Liver (tissue), 9 donors: Measurements from ENCODE around the gene BTBD9. TPM values are rescaled to one million over a fixed set of nuclear protein-coding genes. Genes with fewer than 3 reads are reported as not detected.

Experiments used
- DNase-seq: peaks from one replicate; pipeline ENCODE4 v3.0.0-alpha.2; 2017; ENCODE audit warnings: low spot score
- H3K27ac ChIP-seq, 2 donors: one replicate each; pipeline ENCODE4 v1.7.0; 2013; ENCODE audit warnings: inconsistent platforms in 2 of 2, low read length in 2 of 2, control low read depth in 1 of 2, low read depth in 1 of 2, mild to moderate bottlenecking in 1 of 2
- H3K27me3 ChIP-seq, 4 donors: one replicate each; pipeline versions ENCODE4 v1.6.1 to v1.7.0; 2013; ENCODE audit warnings: low read length in 3 of 4, inconsistent platforms in 1 of 4, mild to moderate bottlenecking in 1 of 4, moderate library complexity in 1 of 4; ENCODE audit not compliant: control insufficient read depth in 4 of 4, insufficient read depth in 4 of 4
- H3K36me3 ChIP-seq, 4 donors: one replicate each; pipeline versions ENCODE4 v1.6.1 to v1.7.0; 2013; ENCODE audit warnings: low read length in 3 of 4, mild to moderate bottlenecking in 3 of 4, low read depth in 1 of 4, moderate library complexity in 1 of 4; ENCODE audit not compliant: control insufficient read depth in 4 of 4, insufficient read depth in 3 of 4
- H3K4me1 ChIP-seq, 4 donors: one replicate each; pipeline versions ENCODE4 v1.6.1 to v1.7.0; 2013; ENCODE audit warnings: low read length in 3 of 4, mild to moderate bottlenecking in 3 of 4, moderate library complexity in 1 of 4; ENCODE audit not compliant: control insufficient read depth in 4 of 4, insufficient read depth in 4 of 4
- H3K4me3 ChIP-seq, 3 donors: one replicate each; pipeline versions ENCODE4 v1.6.1 to v1.7.0; 2013; ENCODE audit warnings: low read length in 3 of 3, control low read depth in 1 of 3, low read depth in 1 of 3, mild to moderate bottlenecking in 1 of 3
- H3K9ac ChIP-seq, 2 donors: one replicate each; pipeline ENCODE4 v1.7.0; 2013; ENCODE audit warnings: low read length in 2 of 2, mild to moderate bottlenecking in 2 of 2, moderate library complexity in 2 of 2, control low read depth in 1 of 2, low read depth in 1 of 2
- H3K9me3 ChIP-seq, 4 donors: one replicate each; pipeline versions ENCODE4 v1.6.1 to v1.7.0; 2013; ENCODE audit warnings: low read length in 3 of 4; ENCODE audit not compliant: control insufficient read depth in 4 of 4
- EGR1 ChIP-seq, 2 donors: IDR thresholded peaks; 2 replicates each; pipeline ENCODE4 v1.6.1; 2016 to 2018; ENCODE audit warnings: antibody characterized with exemption in 2 of 2, low read depth in 2 of 2
- FOXA1 ChIP-seq: IDR thresholded peaks from 2 replicates; pipeline ENCODE4 v1.6.1; 2016; ENCODE audit warnings: antibody characterized with exemption
- FOXA2 ChIP-seq: IDR thresholded peaks from 2 replicates; pipeline ENCODE4 v1.6.1; 2016; ENCODE audit warnings: antibody characterized with exemption
- GABPA ChIP-seq, 2 donors: IDR thresholded peaks in 1 of 2; conservative IDR thresholded peaks in 1 of 2; 2 replicates each; pipeline ENCODE4 v1.6.1; 2016; ENCODE audit warnings: antibody characterized with exemption in 2 of 2, mild to moderate bottlenecking in 1 of 2, moderate library complexity in 1 of 2
- HNF4A ChIP-seq, 2 donors: conservative IDR thresholded peaks; 2 replicates each; pipeline ENCODE4 v1.6.1; 2016; ENCODE audit warnings: antibody characterized with exemption in 2 of 2, mild to moderate bottlenecking in 2 of 2
- HNF4G ChIP-seq: IDR thresholded peaks from 2 replicates; pipeline ENCODE4 v1.6.1; 2016; ENCODE audit warnings: antibody characterized with exemption
- JUND ChIP-seq, 2 donors: IDR thresholded peaks; 2 replicates each; pipeline ENCODE4 v1.6.1; 2016; ENCODE audit warnings: antibody characterized with exemption in 2 of 2
- NR2F2 ChIP-seq: IDR thresholded peaks from 2 replicates; pipeline ENCODE4 v1.6.1; 2016; ENCODE audit warnings: antibody characterized with exemption
- RAD21 ChIP-seq, 2 donors: IDR thresholded peaks; 2 replicates each; pipeline ENCODE4 v1.6.1; 2016; ENCODE audit warnings: antibody characterized with exemption in 2 of 2, mild to moderate bottlenecking in 2 of 2
- RXRA ChIP-seq, 2 donors: IDR thresholded peaks; 2 replicates each; pipeline ENCODE4 v1.6.1; 2017 to 2018; ENCODE audit warnings: antibody characterized with exemption in 2 of 2, mild to moderate bottlenecking in 1 of 2
- SP1 ChIP-seq: IDR thresholded peaks from 2 replicates; pipeline ENCODE4 v1.6.1; 2018; ENCODE audit warnings: antibody characterized with exemption, mild to moderate bottlenecking
- TAF1 ChIP-seq: conservative IDR thresholded peaks from 2 replicates; pipeline ENCODE4 v1.6.1; 2016; ENCODE audit warnings: antibody characterized with exemption, mild to moderate bottlenecking
- YY1 ChIP-seq: IDR thresholded peaks from 2 replicates; pipeline ENCODE4 v1.6.1; 2016; ENCODE audit warnings: antibody characterized with exemption, mild to moderate bottlenecking
- WGBS: extraction: QIAGEN DNeasy Blood & Tissue Kit; methylation state at CpG from one replicate; pipeline ENCODE4 v1.1.7; 2013; 5-methylcytosine and 5-hydroxymethylcytosine counted together
- polyA plus RNA-seq, 2 donors: library from polyadenylated mRNA; stranded (reverse) in 1 of 2; unstranded in 1 of 2; fragments of 200-250 nt in 1 of 2; fragments of >200 nt in 1 of 2; fragmentation: Nextera tagmentation in 1 of 2; extraction: Ambion mirVana in 1 of 2; gene quantifications; one replicate each; pipeline versions ENCODE4 v1.2.1 to v1.2.3, GENCODE V29; 2013 to 2015
- total RNA-seq, 2 donors: library from RNA; depleted of rRNA; stranded (reverse); fragments of >200 nt; gene quantifications; one replicate each; pipeline ENCODE4 v1.2.3, GENCODE V29; 2014
- TF ChIP-seq, protein P1 (sequence below): IDR thresholded peaks from 2 replicates; pipeline ENCODE4 v1.6.1; 2016; ENCODE audit warnings: antibody characterized with exemption
- TF ChIP-seq, protein P2 (sequence below): IDR thresholded peaks from 2 replicates; pipeline ENCODE4 v1.6.1; 2016; ENCODE audit warnings: antibody characterized with exemption
- TF ChIP-seq, protein P3 (sequence below): IDR thresholded peaks from 2 replicates; pipeline ENCODE4 v1.6.1; 2016; ENCODE audit warnings: antibody characterized with exemption
- TF ChIP-seq, protein P4 (sequence below): fragments of 150-350 bp; IDR thresholded peaks from 2 replicates; pipeline ENCODE4 v1.5.1; 2017; ENCODE audit warnings: improper control_type of control experiment, low read depth, low read length; ENCODE audit not compliant: missing input control
- TF ChIP-seq, protein P5 (sequence below): IDR thresholded peaks from 2 replicates; pipeline ENCODE4 v1.6.1; 2016; ENCODE audit warnings: antibody characterized with exemption, mild to moderate bottlenecking
- donor health status: healthy.
- donor health status: healthy.
- donor health status: healthy.
- donor health status: healthy.
- donor health status: healthy.

The BTBD9 gene
- total and polyA plus RNA-seq, 4 donors, result 2.0 to 12.4 (median 5.7) TPM

DNA sequence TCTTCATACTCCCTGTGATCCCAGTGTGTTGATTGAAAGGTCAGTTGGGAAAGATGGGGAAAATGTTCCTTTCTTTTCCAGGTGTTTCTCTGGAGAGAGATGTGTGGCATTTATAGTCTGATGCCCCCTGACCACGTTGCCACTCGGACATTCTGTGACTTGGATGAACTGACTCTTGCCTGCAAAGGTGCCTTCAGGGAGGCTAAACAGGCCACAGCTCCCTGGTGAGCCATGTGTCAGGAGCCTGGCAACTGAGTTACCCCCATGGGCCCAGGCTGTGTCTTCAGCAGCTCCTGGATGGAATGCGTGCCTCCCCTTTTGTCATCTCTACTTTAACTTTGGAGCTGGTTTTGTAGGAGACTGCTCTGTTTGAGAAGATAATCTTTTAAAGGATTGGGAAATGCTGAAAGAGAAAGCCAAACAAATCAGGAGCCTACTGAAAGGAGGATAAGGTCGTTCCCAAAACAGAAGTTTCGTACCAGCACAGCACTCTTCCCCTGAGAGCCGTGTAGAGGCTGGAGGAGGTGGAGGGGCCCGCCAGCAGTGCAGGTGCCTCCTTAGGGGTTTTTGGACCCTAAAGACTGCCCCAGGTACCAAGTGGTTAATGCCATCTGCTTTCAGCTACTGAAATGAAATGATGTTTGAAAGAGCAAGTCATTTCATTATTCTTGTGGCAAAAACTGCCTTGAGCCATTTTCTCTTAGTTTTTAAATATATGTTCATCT lies 497.4 kb downstream of the BTBD9 start (continued):
- TF ChIP-seq, protein P1, sequence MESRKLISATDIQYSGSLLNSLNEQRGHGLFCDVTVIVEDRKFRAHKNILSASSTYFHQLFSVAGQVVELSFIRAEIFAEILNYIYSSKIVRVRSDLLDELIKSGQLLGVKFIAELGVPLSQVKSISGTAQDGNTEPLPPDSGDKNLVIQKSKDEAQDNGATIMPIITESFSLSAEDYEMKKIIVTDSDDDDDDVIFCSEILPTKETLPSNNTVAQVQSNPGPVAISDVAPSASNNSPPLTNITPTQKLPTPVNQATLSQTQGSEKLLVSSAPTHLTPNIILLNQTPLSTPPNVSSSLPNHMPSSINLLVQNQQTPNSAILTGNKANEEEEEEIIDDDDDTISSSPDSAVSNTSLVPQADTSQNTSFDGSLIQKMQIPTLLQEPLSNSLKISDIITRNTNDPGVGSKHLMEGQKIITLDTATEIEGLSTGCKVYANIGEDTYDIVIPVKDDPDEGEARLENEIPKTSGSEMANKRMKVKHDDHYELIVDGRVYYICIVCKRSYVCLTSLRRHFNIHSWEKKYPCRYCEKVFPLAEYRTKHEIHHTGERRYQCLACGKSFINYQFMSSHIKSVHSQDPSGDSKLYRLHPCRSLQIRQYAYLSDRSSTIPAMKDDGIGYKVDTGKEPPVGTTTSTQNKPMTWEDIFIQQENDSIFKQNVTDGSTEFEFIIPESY, result no peak

DNA sequence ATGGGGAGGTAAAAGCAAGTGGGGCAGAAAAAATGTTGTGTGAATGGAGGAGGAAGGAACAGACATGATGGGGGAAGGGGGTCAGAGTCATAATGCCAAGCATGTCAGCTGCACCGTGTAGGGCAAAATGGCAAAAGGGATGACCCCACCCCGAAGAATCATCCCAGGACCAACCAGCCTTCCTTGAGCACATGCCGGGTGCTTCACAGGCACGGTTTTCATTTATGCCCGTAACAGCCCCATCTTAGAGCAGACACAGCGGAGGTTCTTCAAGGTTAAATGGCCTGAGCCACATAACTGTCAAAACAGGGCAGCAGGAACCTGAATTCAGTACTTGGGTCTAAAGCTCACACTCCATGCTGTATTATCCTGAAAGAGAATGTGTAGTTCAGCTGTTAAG lies 498.0 kb downstream of the BTBD9 start:
- TF ChIP-seq RAD21 (IDR thresholded peaks at IDR 0.05) (no peak), JUND (IDR thresholded peaks at IDR 0.05) (no peak), NR2F2 (no peak), EGR1 (IDR thresholded peaks at IDR 0.05; ENCODE audit: low read depth in 2 of 2) (no peak), FOXA1 (no peak), TAF1 (no peak), HNF4A (conservative IDR thresholded peaks at IDR 0.05) (no peak), FOXA2 (no peak), GABPA (IDR thresholded peaks at IDR 0.05 in 1 of 2, conservative IDR thresholded peaks at IDR 0.05 in 1 of 2) (no peak), YY1 (no peak), SP1 (no peak), RXRA (IDR thresholded peaks at IDR 0.05) (no peak), HNF4G (no peak)
- TF ChIP-seq, protein P2, sequence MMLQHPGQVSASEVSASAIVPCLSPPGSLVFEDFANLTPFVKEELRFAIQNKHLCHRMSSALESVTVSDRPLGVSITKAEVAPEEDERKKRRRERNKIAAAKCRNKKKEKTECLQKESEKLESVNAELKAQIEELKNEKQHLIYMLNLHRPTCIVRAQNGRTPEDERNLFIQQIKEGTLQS, result no peak
- TF ChIP-seq, protein P1, result no peak
- TF ChIP-seq, protein P3, sequence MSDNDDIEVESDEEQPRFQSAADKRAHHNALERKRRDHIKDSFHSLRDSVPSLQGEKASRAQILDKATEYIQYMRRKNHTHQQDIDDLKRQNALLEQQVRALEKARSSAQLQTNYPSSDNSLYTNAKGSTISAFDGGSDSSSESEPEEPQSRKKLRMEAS, result no peak
- TF ChIP-seq, protein P4, sequence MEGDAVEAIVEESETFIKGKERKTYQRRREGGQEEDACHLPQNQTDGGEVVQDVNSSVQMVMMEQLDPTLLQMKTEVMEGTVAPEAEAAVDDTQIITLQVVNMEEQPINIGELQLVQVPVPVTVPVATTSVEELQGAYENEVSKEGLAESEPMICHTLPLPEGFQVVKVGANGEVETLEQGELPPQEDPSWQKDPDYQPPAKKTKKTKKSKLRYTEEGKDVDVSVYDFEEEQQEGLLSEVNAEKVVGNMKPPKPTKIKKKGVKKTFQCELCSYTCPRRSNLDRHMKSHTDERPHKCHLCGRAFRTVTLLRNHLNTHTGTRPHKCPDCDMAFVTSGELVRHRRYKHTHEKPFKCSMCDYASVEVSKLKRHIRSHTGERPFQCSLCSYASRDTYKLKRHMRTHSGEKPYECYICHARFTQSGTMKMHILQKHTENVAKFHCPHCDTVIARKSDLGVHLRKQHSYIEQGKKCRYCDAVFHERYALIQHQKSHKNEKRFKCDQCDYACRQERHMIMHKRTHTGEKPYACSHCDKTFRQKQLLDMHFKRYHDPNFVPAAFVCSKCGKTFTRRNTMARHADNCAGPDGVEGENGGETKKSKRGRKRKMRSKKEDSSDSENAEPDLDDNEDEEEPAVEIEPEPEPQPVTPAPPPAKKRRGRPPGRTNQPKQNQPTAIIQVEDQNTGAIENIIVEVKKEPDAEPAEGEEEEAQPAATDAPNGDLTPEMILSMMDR, result no peak
- TF ChIP-seq, protein P5, sequence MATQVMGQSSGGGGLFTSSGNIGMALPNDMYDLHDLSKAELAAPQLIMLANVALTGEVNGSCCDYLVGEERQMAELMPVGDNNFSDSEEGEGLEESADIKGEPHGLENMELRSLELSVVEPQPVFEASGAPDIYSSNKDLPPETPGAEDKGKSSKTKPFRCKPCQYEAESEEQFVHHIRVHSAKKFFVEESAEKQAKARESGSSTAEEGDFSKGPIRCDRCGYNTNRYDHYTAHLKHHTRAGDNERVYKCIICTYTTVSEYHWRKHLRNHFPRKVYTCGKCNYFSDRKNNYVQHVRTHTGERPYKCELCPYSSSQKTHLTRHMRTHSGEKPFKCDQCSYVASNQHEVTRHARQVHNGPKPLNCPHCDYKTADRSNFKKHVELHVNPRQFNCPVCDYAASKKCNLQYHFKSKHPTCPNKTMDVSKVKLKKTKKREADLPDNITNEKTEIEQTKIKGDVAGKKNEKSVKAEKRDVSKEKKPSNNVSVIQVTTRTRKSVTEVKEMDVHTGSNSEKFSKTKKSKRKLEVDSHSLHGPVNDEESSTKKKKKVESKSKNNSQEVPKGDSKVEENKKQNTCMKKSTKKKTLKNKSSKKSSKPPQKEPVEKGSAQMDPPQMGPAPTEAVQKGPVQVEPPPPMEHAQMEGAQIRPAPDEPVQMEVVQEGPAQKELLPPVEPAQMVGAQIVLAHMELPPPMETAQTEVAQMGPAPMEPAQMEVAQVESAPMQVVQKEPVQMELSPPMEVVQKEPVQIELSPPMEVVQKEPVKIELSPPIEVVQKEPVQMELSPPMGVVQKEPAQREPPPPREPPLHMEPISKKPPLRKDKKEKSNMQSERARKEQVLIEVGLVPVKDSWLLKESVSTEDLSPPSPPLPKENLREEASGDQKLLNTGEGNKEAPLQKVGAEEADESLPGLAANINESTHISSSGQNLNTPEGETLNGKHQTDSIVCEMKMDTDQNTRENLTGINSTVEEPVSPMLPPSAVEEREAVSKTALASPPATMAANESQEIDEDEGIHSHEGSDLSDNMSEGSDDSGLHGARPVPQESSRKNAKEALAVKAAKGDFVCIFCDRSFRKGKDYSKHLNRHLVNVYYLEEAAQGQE, result no peak
- Histone ChIP-seq H3K27ac (no peak overlapping the region), H3K36me3 (peaks cover 0 to 15% (median 5%) of the 10 kb centered on the region in 4 donors), H3K9me3 (no peaks in the 10 kb centered on the region), H3K4me1 (no peaks in the 10 kb centered on the region), H3K4me3 (no peak overlapping the region), H3K9ac (no peak overlapping the region), H3K27me3 (no peaks in the 10 kb centered on the region)
- no peak for DNase-seq
- WGBS, result 97% methylated on average over 6 of the region's 6 CpGs
